ENCODE results near the gene TMED6. TPM values are rescaled to one million over a fixed set of nuclear protein-coding genes. Genes with fewer than 3 reads are reported as not detected.
A peak's percentile ranks its signal among the peaks of the same experiment; 100 is the strongest.

Gene TMED6
- polyA plus RNA-seq, 4 donors, result 1.9 to 4.3 (median 2.5) TPM

GRCh38 chr16:69324585-69325253 is 26.9 kb downstream of the TMED6 start:
- DNase-seq (ENCODE audit: low read depth in 4 of 4, low spot score in 2 of 4), result no peak

- DNase-seq (ENCODE audit: low read depth in 4 of 4, low spot score in 2 of 4), result no peak
Observed at GRCh38 chr16:69324013-69324531, 27.5 kb downstream of the TMED6 start.

GRCh38 chr16:69323415-69323814 is 28.2 kb downstream of the TMED6 start:
- no peak for DNase-seq (ENCODE audit: low read depth in 4 of 4, low spot score in 2 of 4)

DNA sequence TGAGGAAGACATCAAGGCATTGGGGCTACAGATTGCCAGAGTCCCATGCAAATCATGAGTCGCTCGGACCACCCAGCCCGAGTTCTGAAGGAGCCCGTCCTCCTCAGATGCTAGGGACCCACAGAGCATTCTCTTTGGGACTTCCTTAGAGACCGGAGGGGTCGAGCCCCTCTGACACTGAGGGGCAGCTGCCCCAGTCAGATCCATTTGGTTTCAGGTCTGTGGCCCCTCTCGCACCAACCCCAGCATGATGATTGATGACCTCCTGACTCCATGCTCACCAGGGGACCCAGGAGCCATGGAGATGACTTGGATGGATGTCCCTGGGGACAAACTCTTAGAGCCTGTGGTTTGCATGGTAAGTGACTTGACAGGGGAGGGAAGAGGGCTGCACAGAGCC is 29.2 kb downstream of the TMED6 start:
- DNase-seq (ENCODE audit: low read depth in 4 of 4, low spot score in 2 of 4), result no peak

DNA sequence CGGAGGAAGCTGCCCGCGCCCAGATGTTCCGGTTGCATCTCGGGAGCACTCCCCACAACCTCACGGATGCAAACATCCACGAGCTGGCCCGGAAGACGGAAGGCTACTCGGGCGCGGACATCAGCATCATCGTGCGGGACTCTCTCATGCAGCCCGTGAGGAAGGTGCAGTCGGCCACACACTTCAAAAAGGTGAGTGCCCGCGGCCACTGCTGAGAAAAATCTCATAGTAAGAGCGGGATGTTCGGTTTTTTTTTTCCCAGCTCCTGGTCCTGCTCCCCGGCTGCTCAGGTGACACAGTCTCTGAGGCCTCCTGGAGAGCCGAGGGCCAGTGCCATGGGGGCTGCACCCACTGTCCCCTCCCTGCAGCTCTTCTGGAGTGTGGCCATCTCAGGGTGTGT is 30.5 kb downstream of the TMED6 start:
- no peak for DNase-seq (ENCODE audit: low read depth in 4 of 4, low spot score in 2 of 4)

DNA sequence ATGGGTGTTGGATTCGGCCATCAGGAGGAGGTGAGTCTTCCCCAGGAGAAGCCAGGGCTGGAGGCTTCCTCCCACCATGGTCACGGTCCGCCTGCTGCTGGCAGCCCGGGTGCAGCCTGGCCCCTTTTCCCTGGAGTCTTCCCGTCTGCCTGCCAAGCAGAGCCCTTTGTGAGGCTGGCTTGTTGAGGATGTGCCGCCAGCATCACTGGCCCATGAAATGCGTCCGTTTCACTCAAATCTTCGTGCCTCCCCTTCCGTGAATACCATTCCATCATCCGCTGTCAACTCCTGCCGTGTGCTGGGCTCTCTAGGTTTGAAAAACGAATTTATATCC is 30.9 kb downstream of the TMED6 start:
- DNase-seq (ENCODE audit: low read depth in 4 of 4, low spot score in 2 of 4), result no peak

GRCh38 chr16:69319826-69320739 is 31.5 kb downstream of the TMED6 start:
- no peak for DNase-seq (ENCODE audit: low read depth in 4 of 4, low spot score in 2 of 4)

DNA sequence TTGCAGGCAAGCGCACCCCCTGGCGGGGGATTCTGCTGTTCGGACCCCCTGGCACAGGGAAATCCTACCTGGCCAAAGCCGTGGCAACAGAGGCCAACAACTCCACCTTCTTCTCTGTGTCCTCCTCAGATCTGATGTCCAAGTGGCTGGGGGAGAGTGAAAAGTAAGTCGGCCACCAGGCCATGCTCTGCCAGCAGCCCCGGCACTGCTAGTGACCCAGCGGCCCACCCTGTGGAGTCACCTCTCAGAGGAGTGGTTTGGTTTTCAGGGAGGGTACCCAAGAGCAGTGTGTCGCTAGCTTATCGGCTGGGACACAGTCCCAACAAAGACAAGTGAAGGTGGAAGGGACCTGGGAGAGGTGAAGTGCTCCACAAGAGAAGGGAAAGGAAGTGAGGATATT is 32.2 kb downstream of the TMED6 start:
- no peak for DNase-seq (ENCODE audit: low read depth in 4 of 4, low spot score in 2 of 4)

- DNase-seq (ENCODE audit: low read depth in 4 of 4, low spot score in 2 of 4), result no peak
Observed at GRCh38 chr16:69318911-69319289, 32.7 kb downstream of the TMED6 start.

DNA sequence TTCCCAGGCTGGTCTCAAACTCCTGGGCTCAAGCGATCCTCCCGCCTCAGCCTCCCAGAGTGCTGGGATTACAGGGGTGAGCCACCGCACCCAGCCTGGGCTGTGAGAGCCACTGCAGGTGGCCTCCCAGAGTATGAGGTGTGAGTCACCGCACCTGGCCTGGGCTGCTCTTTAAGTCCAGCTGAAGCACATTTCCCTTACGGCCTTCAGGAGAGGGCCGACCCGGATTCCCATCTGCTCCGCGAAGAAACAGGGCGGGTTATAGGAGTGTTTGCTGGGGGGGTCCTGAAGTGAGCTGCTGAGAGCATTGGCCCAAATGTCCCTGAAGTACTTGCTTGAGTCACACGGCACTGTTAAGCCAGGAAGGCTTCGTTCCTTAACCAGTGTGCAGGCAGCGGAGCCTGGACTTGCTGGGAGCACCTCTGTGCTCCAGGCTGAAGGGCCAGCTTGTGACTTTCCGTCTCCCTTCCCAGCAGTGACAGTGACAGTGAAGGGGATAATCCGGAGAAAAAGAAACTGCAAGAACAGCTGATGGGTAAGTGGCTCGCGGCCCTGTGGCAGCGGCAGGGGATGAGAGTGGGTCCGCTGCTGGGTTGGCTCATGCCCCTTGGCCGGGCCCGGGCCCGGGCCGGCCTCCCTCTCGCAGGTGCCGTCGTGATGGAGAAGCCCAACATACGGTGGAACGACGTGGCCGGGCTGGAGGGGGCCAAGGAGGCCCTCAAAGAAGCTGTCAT is 33.2 kb downstream of the TMED6 start:
- no peak for DNase-seq (ENCODE audit: low read depth in 4 of 4, low spot score in 2 of 4)

GRCh38 chr16:69316595-69317034 is 35.0 kb downstream of the TMED6 start:
- no peak for DNase-seq (ENCODE audit: low read depth in 4 of 4, low spot score in 2 of 4)

GRCh38 chr16:69315486-69316311 is 35.9 kb downstream of the TMED6 start:
- DNase-seq (ENCODE audit: low read depth in 4 of 4, low spot score in 2 of 4), result no peak

GRCh38 chr16:69314534-69314933 is 37.1 kb downstream of the TMED6 start:
- no peak for DNase-seq (ENCODE audit: low read depth in 4 of 4, low spot score in 2 of 4)

DNA sequence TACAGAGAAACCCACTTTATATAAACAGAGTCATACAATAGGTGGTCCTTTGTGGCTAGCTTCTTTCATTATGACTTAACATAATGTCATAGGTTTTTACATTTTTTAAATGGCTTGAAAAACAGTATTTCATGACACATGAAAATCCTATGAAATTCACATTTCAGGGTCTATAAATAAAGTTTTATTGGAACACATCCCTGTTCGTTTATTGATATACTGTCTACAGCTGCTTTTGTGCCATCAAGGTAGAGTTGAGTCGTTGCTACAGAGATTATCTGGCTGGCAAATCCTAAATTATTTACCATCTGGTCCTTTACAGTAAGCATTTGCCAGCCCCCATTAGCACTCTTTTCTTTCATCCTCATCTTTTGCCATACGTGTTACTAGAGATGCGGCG is 38.1 kb downstream of the TMED6 start:
- DNase-seq (ENCODE audit: low read depth in 4 of 4, low spot score in 2 of 4), result no peak

- no peak for DNase-seq (ENCODE audit: low read depth in 4 of 4, low spot score in 2 of 4)
Observed at GRCh38 chr16:69311533-69312387, 39.8 kb downstream of the TMED6 start.

DNA sequence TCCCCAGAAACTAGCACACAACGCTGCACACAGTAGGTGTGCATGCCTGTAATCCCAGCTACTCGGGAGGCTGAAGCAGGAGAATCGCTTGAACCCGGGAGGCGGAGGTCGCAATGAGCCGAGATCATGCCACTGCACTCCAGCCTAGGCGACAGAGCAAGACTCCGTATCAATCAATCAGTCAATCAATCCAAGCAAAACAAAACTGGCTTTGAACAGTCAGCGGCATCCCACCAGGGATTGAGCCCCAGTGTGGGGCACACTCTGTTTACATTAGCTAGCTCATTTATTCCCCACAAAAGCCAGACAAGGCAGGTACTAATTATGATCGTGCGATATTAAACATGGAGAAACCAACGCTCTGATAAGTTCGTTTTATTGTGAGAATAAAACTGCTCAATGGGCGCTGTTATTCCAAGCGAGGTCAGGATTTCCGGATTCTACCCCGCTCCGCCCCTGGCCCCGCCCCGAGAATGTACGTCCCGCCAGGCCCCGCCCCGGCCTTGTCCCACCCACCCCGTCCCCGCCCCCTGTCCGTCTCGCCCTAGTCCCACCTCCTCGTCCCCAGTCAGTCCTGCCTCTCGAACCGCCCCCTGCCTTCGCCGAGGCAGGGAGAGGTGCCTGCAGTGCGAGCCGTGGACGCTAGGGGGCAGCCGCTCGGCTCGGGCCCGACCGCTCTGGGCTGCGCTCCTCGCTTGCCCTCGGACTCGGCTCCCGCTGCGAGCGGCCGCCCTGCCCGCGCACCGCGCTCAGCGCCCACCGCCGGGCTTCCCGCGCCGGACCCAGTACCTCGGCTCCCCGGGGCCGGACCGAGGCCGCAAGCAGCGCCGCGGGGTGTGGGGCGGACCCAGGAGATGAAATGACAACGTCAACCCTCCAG is 40.7 kb downstream of the TMED6 start, which contains the start of gene VPS4A:
VPS4A (plus strand) TSS at position 698 of the 880 bp plus-strand sequence; CDS start at position 860, 162 bp downstream.
- peak; percentile 77 to 93 (median 88) for DNase-seq (ENCODE audit: low read depth in 4 of 4, low spot score in 2 of 4)

DNA sequence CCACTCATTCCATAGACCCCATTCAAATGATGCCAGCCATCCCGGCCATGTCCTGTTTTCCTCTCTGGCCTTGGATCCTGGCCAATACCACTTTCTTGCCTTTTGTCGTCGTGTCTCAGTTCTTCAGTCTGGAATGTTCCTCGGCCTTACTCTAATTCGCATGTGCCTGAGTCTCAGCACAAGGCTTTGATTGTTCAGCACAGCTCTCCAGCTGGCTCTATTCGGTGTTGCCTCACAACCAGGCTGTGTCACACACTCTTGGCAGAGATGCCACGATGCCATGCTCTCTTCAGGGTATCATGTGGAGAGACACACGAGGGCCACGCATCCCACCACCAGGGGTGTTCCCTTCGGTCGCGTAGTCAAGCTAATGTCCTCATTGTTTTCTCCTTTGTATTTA is 42.3 kb downstream of the TMED6 start:
- DNase-seq (ENCODE audit: low read depth in 4 of 4, low spot score in 2 of 4), result no peak

DNA sequence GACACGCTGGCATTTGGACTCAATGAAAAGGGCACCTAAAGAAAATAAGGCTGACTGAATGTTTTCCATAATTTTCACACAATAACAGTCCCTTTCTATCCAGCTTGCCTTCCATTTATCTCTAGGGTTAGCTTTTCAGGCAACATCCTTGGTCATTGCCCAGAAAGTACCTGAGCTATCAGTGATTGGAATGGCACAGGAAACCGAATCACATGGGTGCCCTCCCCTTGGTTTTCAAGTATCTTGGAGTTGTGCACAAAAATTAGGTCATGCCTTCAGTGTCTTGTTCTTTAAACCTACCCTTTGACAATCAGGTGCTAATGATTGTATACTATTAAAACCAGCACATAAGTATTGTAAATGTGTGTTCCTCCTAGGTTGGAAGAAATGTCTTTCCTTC is 43.7 kb downstream of the TMED6 start:
- no peak for DNase-seq (ENCODE audit: low read depth in 4 of 4, low spot score in 2 of 4)

All from left renal cortex interstitium (tissue), 4 donors.